Cardiac muscle cell (in vitro differentiated cells and primary cell): Measurements from ENCODE around the gene ADGRD1. TPM values are rescaled to one million over a fixed set of nuclear protein-coding genes. Genes with fewer than 3 reads are reported as not detected.
"Not testable (repeated sequence)": the region's sequence is repeated elsewhere in the genome, so short reads cannot be mapped to it uniquely, and the experiment has no call there.

Experiments
- DNase-seq, 2 donors: peaks; one replicate each; pipeline versions ENCODE4 v3.0.0 to v3.0.0-alpha.2; 2010 to 2017; ENCODE audit warnings: low read depth in 1 of 2, low spot score in 1 of 2
- H3K27ac ChIP-seq: fragments of 200-600 bp; sonication (generic); 2 replicates; pipeline ENCODE4 v1.5.1; 2016
- H3K27me3 ChIP-seq: fragments of 200-600 bp; sonication (generic); 2 replicates; pipeline ENCODE4 v1.6.0; 2016; ENCODE audit warnings: control low read depth
- H3K36me3 ChIP-seq: fragments of 200-600 bp; sonication (generic); 2 replicates; pipeline ENCODE4 v1.5.1; 2016; ENCODE audit warnings: control low read depth
- H3K4me1 ChIP-seq: fragments of 200-600 bp; sonication (generic); 2 replicates; pipeline ENCODE4 v1.8.1; 2017; ENCODE audit warnings: low read depth, mild to moderate bottlenecking, mixed run types
- H3K4me3 ChIP-seq: fragments of 200-600 bp; sonication (generic); 2 replicates; pipeline ENCODE4 v1.5.1; 2016; ENCODE audit warnings: mild to moderate bottlenecking
- H3K9me3 ChIP-seq: fragments of 200-600 bp; sonication (generic); 2 replicates; pipeline ENCODE4 v1.5.1; 2017; ENCODE audit warnings: low read depth, mild to moderate bottlenecking, control low read depth
- CTCF ChIP-seq: IDR thresholded peaks from 2 replicates; pipeline ENCODE4 v1.5.1; 2012; ENCODE audit warnings: low read depth, mild to moderate bottlenecking, low read length
- polyA plus RNA-seq: library from polyadenylated mRNA; unstranded; fragments of >200 nt; fragmentation: Nextera tagmentation; extraction: Ambion mirVana; gene quantifications from 2 replicates; pipeline ENCODE4 v1.2.1, GENCODE V29; 2016
- total RNA-seq: library from RNA; depleted of rRNA; stranded (reverse); fragments of >200 nt; gene quantifications from 2 replicates; pipeline ENCODE4 v1.2.3, GENCODE V29; 2016

The ADGRD1 gene
- 58.8 and 74.0 TPM in 2 replicates for total RNA-seq
- 66.6 and 76.2 TPM in 2 replicates for polyA plus RNA-seq

GRCh38 chr12:130953771-130954543 is at the start of gene ADGRD1:
TSS of gene ADGRD1 (plus strand) at chr12:130953907. CDS start at chr12:130954466, 559 bp downstream.
- Histone ChIP-seq H3K9me3 (no peaks in the 10 kb centered on the region), H3K36me3 (no peaks in the 10 kb centered on the region), H3K4me1 (peaks cover 39% of the 10 kb centered on the region), H3K4me3 (peak within 1 kb of the TSS; percentile 50), H3K27me3 (no peaks in the 10 kb centered on the region), H3K27ac (peak within 1 kb of the TSS; percentile 99)
- no peak for TF ChIP-seq CTCF
- DNase-seq = peak; percentile 75 to 88

GRCh38 chr12:130904064-130904463 is 49.6 kb upstream of the ADGRD1 start:
- no peaks in the 10 kb centered on the region for H3K4me1 ChIP-seq
- H3K27ac ChIP-seq = no peak overlapping the region

GRCh38 chr12:130904936-130905455 is 48.7 kb upstream of the ADGRD1 start:
- not testable (repeated sequence) for H3K4me1 ChIP-seq, H3K27me3 ChIP-seq, H3K27ac ChIP-seq, DNase-seq, H3K4me3 ChIP-seq, H3K36me3 ChIP-seq, H3K9me3 ChIP-seq

More at GRCh38 chr12:130904064-130904463, 49.6 kb upstream of the ADGRD1 start:
- H3K9me3 ChIP-seq = no peaks in the 10 kb centered on the region
- TF ChIP-seq CTCF = no peak
- no peaks in the 10 kb centered on the region for H3K36me3 ChIP-seq
- DNase-seq = no peak
- no peaks in the 10 kb centered on the region for H3K27me3 ChIP-seq
- H3K4me3 ChIP-seq = no peak overlapping the region

GRCh38 chr12:130909111-130909510 is 44.6 kb upstream of the ADGRD1 start:
- TF ChIP-seq CTCF = no peak
- no peak for DNase-seq
- H3K4me1 ChIP-seq = no peaks in the 10 kb centered on the region

GRCh38 chr12:130911193-130911592 is 42.5 kb upstream of the ADGRD1 start:
- no peaks in the 10 kb centered on the region for H3K36me3 ChIP-seq
- no peaks in the 10 kb centered on the region for H3K27me3 ChIP-seq
- H3K4me3 ChIP-seq = no peak overlapping the region
- no peaks in the 10 kb centered on the region for H3K4me1 ChIP-seq
- H3K27ac ChIP-seq = no peak overlapping the region
- H3K9me3 ChIP-seq = no peaks in the 10 kb centered on the region
- no peak for DNase-seq
- no peak for TF ChIP-seq CTCF

More at GRCh38 chr12:130909111-130909510, 44.6 kb upstream of the ADGRD1 start:
- H3K4me3 ChIP-seq = no peak overlapping the region
- H3K27ac ChIP-seq = no peak overlapping the region
- H3K9me3 ChIP-seq = no peaks in the 10 kb centered on the region
- H3K36me3 ChIP-seq = no peaks in the 10 kb centered on the region
- H3K27me3 ChIP-seq = no peaks in the 10 kb centered on the region

GRCh38 chr12:130911933-130912332 is 41.8 kb upstream of the ADGRD1 start:
- no peak overlapping the region for H3K27ac ChIP-seq
- TF ChIP-seq CTCF = no peak
- no peaks in the 10 kb centered on the region for H3K9me3 ChIP-seq
- H3K4me1 ChIP-seq = no peaks in the 10 kb centered on the region
- no peak overlapping the region for H3K4me3 ChIP-seq
- no peaks in the 10 kb centered on the region for H3K27me3 ChIP-seq
- no peaks in the 10 kb centered on the region for H3K36me3 ChIP-seq
- DNase-seq = no peak
